ENCODE results near the gene OS9.
A peak's percentile ranks its signal among the peaks of the same experiment; 100 is the strongest.

Gene OS9

GRCh38 chr12:57722716-57723629 is 29.0 kb downstream of the OS9 start:
- H3K27ac ChIP-seq: peak overlapping the region; percentile 16; the same call in 1 of the 2 replicates
- ChIA-PET CTCF (interaction anchor here (0.6 to 0.9 kb wide), 2 partner anchors 52 to 140 kb away, joined by 3 to 5 read pairs; no protein-coding TSS in a partner anchor), POLR2A (ENCODE audit: low non-redundant PET) (no interaction called here)
- no peak for TF ChIP-seq CTCF (conservative IDR thresholded peaks at IDR 0.05; ENCODE audit: low read depth)
- DNase-seq (ENCODE audit: low spot score): no peak

GRCh38 chr12:57723630-57723962 is 29.7 kb downstream of the OS9 start:
- no peak for TF ChIP-seq CTCF (conservative IDR thresholded peaks at IDR 0.05; ENCODE audit: low read depth)
- POLR2A ChIA-PET (ENCODE audit: low non-redundant PET): no interaction called here

GRCh38 chr12:57724003-57724935 is 30.3 kb downstream of the OS9 start:
- DNase-seq (ENCODE audit: low spot score): no peak
- ChIA-PET CTCF (interaction anchor here (0.6 to 3.0 kb wide), 3 partner anchors 21 to 141 kb away, joined by 3 to 14 read pairs (median 5); partner anchors contain the start of gene TSPAN31), POLR2A (ENCODE audit: low non-redundant PET) (no interaction called here)
- no peak for TF ChIP-seq CTCF (conservative IDR thresholded peaks at IDR 0.05; ENCODE audit: low read depth)
- no peak overlapping the region for H3K27ac ChIP-seq

More at GRCh38 chr12:57723630-57723962, 29.7 kb downstream of the OS9 start:
- CTCF ChIA-PET: interaction anchor here (0.6 to 0.9 kb wide), 2 partner anchors 53 to 140 kb away, joined by 3 to 5 read pairs; no protein-coding TSS in a partner anchor
- DNase-seq (ENCODE audit: low spot score): no peak
- peak overlapping the region; percentile 16; the same call in 1 of the 2 replicates for H3K27ac ChIP-seq

- DNase-seq (ENCODE audit: low spot score): no peak
- peak overlapping the region; percentile 90 for H3K27ac ChIP-seq
- no peak for TF ChIP-seq CTCF (conservative IDR thresholded peaks at IDR 0.05; ENCODE audit: low read depth)
- ChIA-PET CTCF (interaction anchor here (0.6 to 3.0 kb wide), 9 partner anchors 11 to 1733 kb away, joined by 3 to 31 read pairs (median 4); partner anchors contain the start of genes CDK4 and TSPAN31), POLR2A (ENCODE audit: low non-redundant PET) (no interaction called here)
These were observed 31.2 kb downstream of the OS9 start for GRCh38 chr12:57724936-57725740.

GRCh38 chr12:57725851-57726150 is 31.9 kb downstream of the OS9 start:
- peak overlapping the region; percentile 90 for H3K27ac ChIP-seq
- TF ChIP-seq CTCF (conservative IDR thresholded peaks at IDR 0.05; ENCODE audit: low read depth): no peak
- ChIA-PET POLR2A (ENCODE audit: low non-redundant PET) (no interaction called here), CTCF (interaction anchor here (0.6 to 3.0 kb wide), 11 partner anchors 11 to 1733 kb away, joined by 3 to 31 read pairs (median 4); partner anchors contain the start of genes CDK4, OS9 and TSPAN31)
- no peak for DNase-seq (ENCODE audit: low spot score)

Data from RWPE1 (cell line).